Common myeloid progenitor, CD34-positive (primary cell): Measurements from ENCODE around the gene PSMB3.

Experiments
- CTCF ChIA-PET: fragments of 350-600 bp; sonication (Branson Sonifier 250); formaldehyde crosslinking; loops from one replicate; lab custom pipeline; 2021; ENCODE audit warnings: antibody characterized with exemption; lab: Charles Lee
- POLR2A ChIA-PET: fragments of 350-600 bp; sonication (Branson Sonifier 250); formaldehyde crosslinking; loops from one replicate; lab custom pipeline; 2021; ENCODE audit warnings: antibody characterized with exemption; lab: Charles Lee
- DNase-seq, 3 donors: peaks; one replicate each; pipeline versions ENCODE4 v3.0.0 to v3.0.0-alpha.2; 2013
- H3K27ac ChIP-seq, 2 experiments: 1 replicate in 1 of 2; 2 replicates in 1 of 2; pipeline ENCODE4 v1.7.0; 2013; ENCODE audit warnings: inconsistent platforms in 2 of 2, low read length in 2 of 2, mild to moderate bottlenecking in 2 of 2, low read depth in 1 of 2, moderate library complexity in 1 of 2; ENCODE audit not compliant: severe bottlenecking in 2 of 2, insufficient read depth in 1 of 2, poor library complexity in 1 of 2
- H3K27me3 ChIP-seq, 5 experiments: replicated peaks in 2 of 5; 1 replicate in 3 of 5; 2 replicates in 2 of 5; pipeline versions ENCODE4 v1.6.1 to v1.7.0; 2013; ENCODE audit warnings: low read length in 4 of 5, mild to moderate bottlenecking in 2 of 5, moderate library complexity in 2 of 5, inconsistent platforms in 1 of 5; ENCODE audit not compliant: insufficient read depth in 5 of 5, control insufficient read depth in 4 of 5
- H3K36me3 ChIP-seq, 4 experiments: 1 replicate in 2 of 4; 2 replicates in 2 of 4; pipeline versions ENCODE4 v1.6.1 to v1.7.0; 2013; ENCODE audit warnings: low read length in 3 of 4, control low read depth in 1 of 4, mild to moderate bottlenecking in 1 of 4; ENCODE audit not compliant: control insufficient read depth in 4 of 4, insufficient read depth in 4 of 4
- H3K4me1 ChIP-seq, 4 experiments: 1 replicate in 3 of 4; 2 replicates in 1 of 4; pipeline versions ENCODE4 v1.6.1 to v1.7.1; 2013; ENCODE audit warnings: low read length in 3 of 4, mild to moderate bottlenecking in 3 of 4, control low read depth in 1 of 4, inconsistent platforms in 1 of 4, moderate library complexity in 1 of 4; ENCODE audit not compliant: control insufficient read depth in 4 of 4, insufficient read depth in 4 of 4; ENCODE audit errors: control extremely low read depth in 1 of 4
- H3K4me3 ChIP-seq, 7 experiments: 1 replicate in 4 of 7; 2 replicates in 3 of 7; pipeline versions ENCODE4 v1.5.1 to v1.7.0; 2013; ENCODE audit warnings: mild to moderate bottlenecking in 7 of 7, low read length in 6 of 7, moderate library complexity in 6 of 7, inconsistent platforms in 2 of 7, low read depth in 2 of 7, control low read depth in 1 of 7; ENCODE audit not compliant: insufficient read depth in 4 of 7, control insufficient read depth in 1 of 7; ENCODE audit errors: extremely low read depth in 1 of 7
- H3K9me3 ChIP-seq, 5 experiments: 1 replicate in 4 of 5; 2 replicates in 1 of 5; pipeline versions ENCODE4 v1.6.1 to v1.7.1; 2013; ENCODE audit warnings: low read length in 4 of 5, mild to moderate bottlenecking in 2 of 5, inconsistent platforms in 1 of 5, low read depth in 1 of 5, moderate library complexity in 1 of 5; ENCODE audit not compliant: control insufficient read depth in 4 of 5, insufficient read depth in 2 of 5; ENCODE audit errors: control extremely low read depth in 1 of 5
- WGBS: methylation state at CpG from one replicate; pipeline ENCODE4 v1.1.5; 2013; ENCODE audit not compliant: insufficient coverage; 5-methylcytosine and 5-hydroxymethylcytosine counted together

Gene PSMB3

DNA sequence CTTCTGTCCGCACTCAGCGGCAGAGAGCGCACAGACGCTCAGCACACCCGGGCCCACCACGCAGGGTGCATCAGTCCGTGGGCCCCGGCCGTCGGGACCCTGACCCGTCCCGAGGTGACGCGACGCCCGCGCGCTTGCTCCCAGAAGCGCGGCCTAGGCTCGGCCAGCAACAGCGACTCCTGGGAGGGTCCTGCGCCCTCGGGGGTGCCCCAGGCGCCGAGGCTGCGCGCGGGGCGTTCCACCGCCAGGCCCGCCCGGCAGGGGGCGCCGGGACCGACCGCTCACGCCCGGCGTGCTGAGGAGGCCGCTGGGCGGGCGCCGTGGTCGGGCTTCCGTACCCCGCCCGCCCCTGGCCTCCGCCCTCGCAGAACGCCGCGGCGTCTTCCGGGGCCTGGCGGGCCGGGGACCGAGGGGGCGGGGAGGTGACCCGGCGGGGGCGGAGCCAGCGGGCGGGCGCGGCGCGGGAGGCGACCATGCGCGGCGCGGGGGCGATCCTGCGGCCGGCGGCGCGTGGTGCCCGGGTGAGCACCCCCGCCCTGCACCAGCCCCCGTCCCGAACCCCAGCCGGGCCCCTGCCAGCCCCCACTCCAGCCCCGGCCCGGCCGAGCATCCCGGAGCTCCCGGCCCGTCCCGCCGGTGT is 22.5 kb upstream of the PSMB3 start, which contains the start of gene CISD3:
CISD3 (plus strand) TSS at position 456 of the 640 bp plus-strand sequence; CDS start at position 474, 18 bp downstream.
- ChIA-PET CTCF (interaction anchor here (0.6 to 3.2 kb wide), 8 partner anchors 14 to 172 kb away, joined by 3 to 38 read pairs (median 6); partner anchors contain the start of gene EPOP), POLR2A (no interaction called here)
- Histone ChIP-seq H3K4me3 (peak within 1 kb of the TSS; percentile 50 to 82 (median 67)), H3K27ac (peak within 1 kb of the TSS in 1 of 2 experiments; percentile 54), H3K27me3 (no peaks in the 10 kb centered on the region), H3K36me3 (peaks cover 0 to 8% (median 4%) of the 10 kb centered on the region in 4 experiments), H3K4me1 (peaks cover 8 to 50% (median 45%) of the 10 kb centered on the region in 4 experiments), H3K9me3 (no peaks in the 10 kb centered on the region)
- WGBS, result under 1% methylated on average over 64 of the region's 92 CpGs
- peak; percentile 81 to 89 (median 88) for DNase-seq

DNA sequence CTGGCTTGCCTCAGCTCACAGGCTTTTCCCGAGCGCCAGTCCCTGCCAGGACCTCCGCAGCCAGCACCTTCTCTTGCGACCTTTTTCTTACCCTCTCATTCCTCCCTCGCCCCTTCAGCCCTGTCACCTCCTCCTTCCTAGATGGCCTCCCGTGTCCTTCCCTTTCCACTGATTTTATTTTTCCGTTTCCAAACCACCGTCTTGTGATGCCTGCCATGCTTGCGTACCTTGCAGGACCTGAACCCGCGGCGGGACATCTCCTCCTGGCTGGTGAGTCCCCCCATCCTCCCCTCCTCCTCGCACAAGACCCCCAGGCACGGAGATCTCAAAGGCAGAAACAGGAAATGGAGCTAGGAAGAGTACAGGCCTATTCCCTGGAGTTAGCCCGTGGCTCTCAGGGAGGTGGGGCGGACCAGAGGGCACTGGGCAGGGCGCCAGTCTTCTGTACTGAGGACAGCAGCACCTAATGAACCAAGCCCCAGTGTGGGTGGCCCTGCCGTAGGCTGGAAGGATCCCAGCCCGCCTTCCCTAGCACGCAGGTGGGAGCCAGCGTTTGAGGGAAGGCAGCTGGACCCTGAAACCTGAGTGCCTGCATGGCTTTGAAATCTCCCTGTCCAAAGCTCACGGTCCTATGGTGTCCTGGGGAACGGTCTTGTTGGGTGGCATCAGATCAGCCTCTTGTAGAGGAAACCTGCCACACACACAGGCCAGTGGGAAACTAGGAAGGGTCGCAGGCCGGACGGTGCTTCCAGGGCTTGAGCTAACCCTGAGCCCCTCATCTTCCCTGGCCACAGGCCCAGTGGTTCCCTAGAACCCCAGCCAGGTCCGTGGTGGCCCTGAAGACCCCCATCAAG is 21.8 kb upstream of the PSMB3 start:
- peak in 1 of 3 donors; percentile 23 for DNase-seq
- WGBS, result 50% methylated on average over 21 of the region's 27 CpGs
- POLR2A ChIA-PET, result interaction anchor here (0.9 kb wide), 1 partner anchor 54 kb away, joined by 3 read pairs; no protein-coding TSS in a partner anchor
- Histone ChIP-seq H3K27me3 (no peaks in the 10 kb centered on the region), H3K4me1 (peaks cover 8 to 54% (median 44%) of the 10 kb centered on the region in 4 experiments), H3K27ac (no peak overlapping the region), H3K4me3 (peak overlapping the region; percentile 29 to 82 (median 67)), H3K9me3 (no peaks in the 10 kb centered on the region), H3K36me3 (peaks cover 0 to 6% (median 4%) of the 10 kb centered on the region in 4 experiments)
- CTCF ChIA-PET, result interaction anchor here (0.6 to 3.2 kb wide), 14 partner anchors 14 to 172 kb away, joined by 3 to 38 read pairs (median 4); partner anchors contain the start of gene EPOP

DNA sequence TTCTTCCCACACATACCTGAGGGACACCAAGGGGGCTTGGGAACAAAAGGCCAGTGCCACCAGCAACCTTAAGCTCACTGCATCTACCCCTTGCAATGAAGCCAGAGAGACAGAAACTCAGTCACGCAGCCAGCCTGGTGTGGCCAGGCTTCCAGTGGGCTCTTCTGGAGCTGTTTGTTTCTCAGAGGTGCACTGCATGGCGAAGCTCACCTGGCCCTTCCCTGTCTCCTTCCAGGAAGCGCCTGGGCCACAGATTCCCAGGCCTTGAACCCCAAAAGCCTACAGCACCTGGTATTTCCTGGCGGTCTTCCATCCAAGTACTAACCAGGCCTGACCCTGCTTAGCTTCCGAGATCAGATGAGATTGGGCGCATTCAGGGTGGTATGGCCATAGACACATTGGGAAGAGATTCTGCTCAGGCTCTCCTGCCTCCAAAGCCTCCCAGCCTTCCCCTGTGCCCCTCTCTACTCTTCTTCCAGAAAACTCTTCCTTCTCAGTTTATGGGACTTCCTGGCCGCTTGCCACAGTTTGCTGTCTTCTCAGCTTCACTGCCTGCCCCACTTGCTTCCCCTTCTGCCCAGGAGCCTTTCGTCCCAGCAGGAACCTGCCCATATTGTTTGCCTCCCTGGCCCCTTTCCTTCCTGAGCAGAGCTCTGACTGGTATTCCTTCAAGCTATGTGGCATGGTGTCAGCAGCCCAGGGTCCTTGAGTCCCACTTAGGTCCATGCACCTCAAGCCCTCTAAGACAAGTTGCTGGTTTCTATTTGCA is 20.8 kb upstream of the PSMB3 start:
- H3K27ac ChIP-seq, result no peak overlapping the region
- peaks cover 0 to 6% (median 3%) of the 10 kb centered on the region in 4 experiments for H3K36me3 ChIP-seq
- WGBS, result 71% methylated on average over 7 of the region's 8 CpGs
- H3K4me3 ChIP-seq, result peak overlapping the region in 2 of 7 experiments; percentile 10 to 19
- ChIA-PET CTCF (interaction anchor here (1.0 to 3.2 kb wide), 12 partner anchors 15 to 173 kb away, joined by 3 to 38 read pairs (median 4); partner anchors contain the start of gene EPOP), POLR2A (interaction anchor here (0.9 kb wide), 1 partner anchor 55 kb away, joined by 3 read pairs; no protein-coding TSS in a partner anchor)
- DNase-seq, result no peak
- no peaks in the 10 kb centered on the region for H3K9me3 ChIP-seq
- peaks cover 8 to 53% (median 44%) of the 10 kb centered on the region in 4 experiments for H3K4me1 ChIP-seq
- H3K27me3 ChIP-seq, result no peaks in the 10 kb centered on the region

DNA sequence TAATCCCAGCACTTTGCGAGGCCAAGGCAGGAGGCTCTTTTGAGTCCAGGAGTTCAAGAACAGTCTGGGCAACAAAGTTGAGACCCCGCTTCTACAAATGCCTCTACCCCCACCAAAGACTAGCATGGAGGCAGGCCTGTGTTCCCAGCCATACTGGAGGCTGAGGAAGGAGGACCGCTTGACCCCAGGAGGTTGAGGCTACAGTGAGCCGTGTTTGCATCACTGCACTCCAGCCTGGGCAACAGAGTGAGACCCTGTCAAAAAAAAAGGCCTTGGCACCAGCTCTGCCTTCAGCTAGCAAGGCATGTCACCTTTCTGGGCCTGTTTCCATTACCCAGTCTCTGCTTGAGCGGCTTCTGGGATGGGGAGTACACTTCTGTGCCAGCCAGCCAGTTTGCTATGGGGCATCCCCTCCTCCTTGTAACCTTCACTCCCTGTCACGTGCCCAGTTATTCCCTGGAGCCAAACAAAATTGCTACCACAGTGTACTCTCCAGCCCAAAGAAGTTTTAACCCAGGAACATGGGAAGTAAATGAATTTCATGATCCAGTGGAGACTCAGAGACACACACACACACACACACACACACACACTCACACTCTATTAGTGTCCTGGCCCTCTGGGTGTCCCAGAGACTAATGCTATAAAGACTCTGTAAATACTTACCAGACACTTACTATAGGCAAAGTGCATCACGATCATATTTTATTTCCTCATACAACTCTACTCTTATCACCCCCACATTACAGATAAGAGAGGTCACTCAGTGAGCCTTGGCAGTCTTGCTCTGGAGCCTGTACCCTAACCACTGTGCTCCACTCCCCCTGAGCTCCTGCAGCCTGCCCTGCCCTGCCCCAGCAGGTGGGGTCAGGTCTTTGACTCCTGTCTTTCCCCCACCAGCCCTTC is 19.9 kb upstream of the PSMB3 start:
- 100% methylated on average over 6 of the region's 7 CpGs for WGBS
- H3K9me3 ChIP-seq, result no peaks in the 10 kb centered on the region
- ChIA-PET POLR2A (no interaction called here), CTCF (interaction anchor here (1.5 to 3.2 kb wide), 4 partner anchors 23 to 167 kb away, joined by 4 to 38 read pairs (median 14); partner anchors contain the start of gene EPOP)
- no peaks in the 10 kb centered on the region for H3K27me3 ChIP-seq
- peaks cover 0 to 6% (median 3%) of the 10 kb centered on the region in 4 experiments for H3K36me3 ChIP-seq
- H3K4me3 ChIP-seq, result no peak overlapping the region
- peaks cover 8 to 49% (median 44%) of the 10 kb centered on the region in 4 experiments for H3K4me1 ChIP-seq
- DNase-seq, result no peak
- no peak overlapping the region for H3K27ac ChIP-seq

DNA sequence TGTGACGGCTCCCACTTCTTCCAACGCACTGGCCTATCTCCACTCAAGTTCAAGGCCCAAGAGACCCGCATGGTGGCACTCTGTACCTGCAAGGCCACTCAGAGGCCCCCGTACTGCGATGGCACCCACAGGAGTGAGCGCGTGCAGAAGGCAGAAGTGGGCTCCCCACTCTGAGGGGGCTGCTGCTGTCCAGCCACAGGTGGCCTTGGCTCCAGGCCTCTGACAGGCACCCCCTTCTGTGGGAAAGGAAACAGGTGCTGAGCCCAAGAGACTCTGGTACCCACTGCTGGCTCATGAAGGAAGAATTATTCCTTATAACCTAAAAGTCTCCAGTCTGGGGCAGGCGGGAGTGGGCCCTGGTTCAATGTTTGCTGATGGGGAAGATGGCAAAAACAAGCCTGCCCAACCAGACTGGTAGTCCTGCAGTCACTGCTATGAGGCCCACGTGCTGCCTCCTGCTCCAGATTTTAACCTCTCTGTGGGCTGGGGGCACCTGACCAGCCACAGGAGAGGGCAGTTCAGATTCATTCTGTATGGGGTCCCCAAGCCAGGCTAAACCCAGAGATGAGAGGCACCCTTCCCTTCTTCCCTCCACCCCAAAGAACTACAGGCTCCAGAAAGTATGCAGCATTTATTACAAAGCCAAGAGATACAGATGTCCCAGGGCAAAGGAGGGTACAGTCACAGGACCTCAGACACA is 19.1 kb upstream of the PSMB3 start:
- Histone ChIP-seq H3K27ac (no peak overlapping the region), H3K4me3 (no peak overlapping the region), H3K9me3 (no peaks in the 10 kb centered on the region), H3K27me3 (peaks cover 0 to 5% (median 0%) of the 10 kb centered on the region in 5 experiments), H3K4me1 (peaks cover 6 to 41% (median 36%) of the 10 kb centered on the region in 4 experiments), H3K36me3 (peaks cover 0 to 6% (median 3%) of the 10 kb centered on the region in 4 experiments)
- WGBS, result 96% methylated on average over 9 of the region's 9 CpGs
- ChIA-PET POLR2A (no interaction called here), CTCF (interaction anchor here (1.0 to 5.4 kb wide), 4 partner anchors 13 to 62 kb away, joined by 3 to 80 read pairs (median 12); partner anchors contain the start of gene EPOP)
- DNase-seq, result no peak
